HepG2 (cell line): ENCODE results near the gene MYO5B. TPM values are rescaled to one million over a fixed set of nuclear protein-coding genes. Genes with fewer than 3 reads are reported as not detected.

ENCODE experiments used
- ATAC-seq: fragments of 200-7000 bp; cut with Tn5 transposase; 3 replicates; pipeline ENCODE4 v1.9.1; 2020; ENCODE audit warnings: mild to moderate bottlenecking, moderate library complexity
- BruUV-seq: library from RNA; stranded (reverse); fragments of 400-500 nt; replicated peaks from 2 replicates; lab custom pipeline; 2021; lab: Mats Ljungman, UMichigan
- CTCF ChIA-PET: fragments of 300-600 bp; formaldehyde crosslinking; extraction: SDS; loops from one replicate; lab custom pipeline; 2021; ENCODE audit warnings: low total read pairs, inconsistent platforms, low intra/inter-chr PET ratio; lab: Yijun Ruan, JAX
- POLR2A ChIA-PET: fragments of 350-600 bp; sonication (Branson Sonifier 250); formaldehyde crosslinking; loops from one replicate; lab custom pipeline; 2020; ENCODE audit warnings: antibody characterized with exemption, inconsistent platforms; lab: Yijun Ruan, JAX
- DNase-seq: peaks from one replicate; pipeline ENCODE4 v3.0.0-alpha.2; 2015; ENCODE audit warnings: low spot score
- FAIRE-seq: peaks from 3 replicates; lab custom pipeline; 2011; peaks lifted over from hg19 to GRCh38; lab: Jason Lieb, UNC
- H2AFZ ChIP-seq: one replicate; pipeline ENCODE4 v1.6.1; 2011; ENCODE audit warnings: low read length, inconsistent platforms
- H3K27ac ChIP-seq: fragments of 300-600 bp; 3 replicates; pipeline ENCODE4 v1.8.0; 2011; ENCODE audit warnings: mixed run types, mild to moderate bottlenecking, mixed read lengths, low read length, inconsistent platforms; ENCODE audit not compliant: insufficient read depth; ENCODE audit errors: extremely low read length
- H3K27me3 ChIP-seq, 2 experiments: fragments of 200-600 bp in 1 of 2; 2 replicates in 1 of 2; 3 replicates in 1 of 2; pipeline versions ENCODE4 v1.6.0 to v1.8.0; 2011; ENCODE audit warnings: low read length in 2 of 2, mild to moderate bottlenecking in 2 of 2, moderate library complexity in 2 of 2, inconsistent platforms in 1 of 2; ENCODE audit not compliant: insufficient read depth in 2 of 2, control insufficient read depth in 1 of 2
- H3K36me3 ChIP-seq, 2 experiments: fragments of 200-600 bp in 1 of 2; replicated peaks in 1 of 2; 2 replicates in 1 of 2; 3 replicates in 1 of 2; pipeline versions ENCODE4 v1.5.1 to v1.8.0; 2011; ENCODE audit warnings: low read length in 2 of 2, inconsistent platforms in 1 of 2; ENCODE audit not compliant: insufficient read depth in 2 of 2, control insufficient read depth in 1 of 2
- H3K4me1 ChIP-seq: 2 replicates; pipeline ENCODE4 v1.5.1; 2012; ENCODE audit warnings: low read length, inconsistent platforms; ENCODE audit not compliant: insufficient read depth
- H3K4me2 ChIP-seq: 2 replicates; pipeline ENCODE4 v1.6.0; 2011; ENCODE audit warnings: low read depth, low read length, inconsistent platforms
- H3K4me3 ChIP-seq, 3 experiments: fragments of 200-600 bp in 1 of 3; sonication (generic), shearing (Covaris generic) in 1 of 3; replicated peaks in 1 of 3; 2 replicates each; pipeline ENCODE4 v1.5.1; 2011 to 2016; ENCODE audit warnings: low read length in 3 of 3, inconsistent platforms in 2 of 3, low read depth in 2 of 3, mild to moderate bottlenecking in 2 of 3, control low read depth in 1 of 3, mixed read lengths in 1 of 3; ENCODE audit not compliant: insufficient read depth in 1 of 3
- H3K79me2 ChIP-seq: one replicate; pipeline ENCODE4 v1.6.1; 2011; ENCODE audit warnings: low read length, inconsistent platforms; ENCODE audit not compliant: insufficient read depth
- H3K9ac ChIP-seq: 2 replicates; pipeline ENCODE4 v1.6.0; 2011; ENCODE audit warnings: mild to moderate bottlenecking, low read depth, low read length, inconsistent platforms; ENCODE audit not compliant: insufficient read depth
- H3K9me3 ChIP-seq: 2 replicates; pipeline ENCODE4 v1.5.1; 2012; ENCODE audit warnings: mild to moderate bottlenecking, low read length
- H4K20me1 ChIP-seq: 2 replicates; pipeline ENCODE4 v1.6.0; 2011; ENCODE audit warnings: inconsistent platforms, mild to moderate bottlenecking, low read length, moderate library complexity; ENCODE audit not compliant: insufficient read depth
- REPIN1 ChIP-seq: sonication (generic); formaldehyde crosslinking; IDR thresholded peaks from 2 replicates; pipeline ENCODE4 v1.8.0; 2022; ENCODE audit warnings: missing genetic modification reagents, low read depth, mild to moderate bottlenecking, borderline replicate concordance
- TARDBP ChIP-seq: sonication (generic); formaldehyde crosslinking; IDR thresholded peaks from 2 replicates; pipeline ENCODE4 v1.8.0; 2022; ENCODE audit warnings: mild to moderate bottlenecking, missing genetic modification reagents
- YEATS2 ChIP-seq: sonication (generic); formaldehyde crosslinking; IDR thresholded peaks from 2 replicates; pipeline ENCODE4 v1.4.0; 2020; ENCODE audit warnings: missing genetic modification reagents, borderline replicate concordance
- ZNF549 ChIP-seq: sonication (generic); formaldehyde crosslinking; IDR thresholded peaks from 2 replicates; pipeline ENCODE4 v1.5.0; 2020; ENCODE audit warnings: missing genetic modification reagents
- WGBS: methylation state at CpG from one replicate; pipeline ENCODE4 v1.1.6; 2017; ENCODE audit warnings: low lambda C conversion rate; 5-methylcytosine and 5-hydroxymethylcytosine counted together
- in situ Hi-C: cut with HindIII; loops from 2 replicates; pipeline ENCODE4 v1.10.0; 2017; ENCODE audit warnings: low pct_unique_long_range_greater_than_20kb; ENCODE audit not compliant: extremely low pct_ligation_motif_present
- intact Hi-C: fragments of 100-400 bp; cut with micrococcal nuclease; formaldehyde crosslinking; loops from one replicate; pipeline ENCODE4 v1.10.0; 2022; ENCODE audit not compliant: unreplicated experiment
- polyA plus RNA-seq, 8 experiments: library from polyadenylated mRNA; depleted of rRNA in 3 of 8; stranded (reverse) in 7 of 8; unstranded in 1 of 8; fragments of >200 nt; fragmentation: Illumina TruSeq in 4 of 8; extraction: Trizol in 4 of 8; gene quantifications; 2 replicates each; pipeline versions ENCODE4 v1.2.1 to v1.2.3, GENCODE V29; 2011 to 2016; ENCODE audit warnings: low read depth in 4 of 8, missing spikeins in 1 of 8, mixed read lengths in 1 of 8; ENCODE audit not compliant: insufficient read depth in 1 of 8
- total RNA-seq, 5 experiments: library from RNA; depleted of rRNA; stranded (reverse); fragments of >200 nt; fragmentation: Illumina TruSeq; extraction: Trizol; gene quantifications; 2 replicates each; pipeline ENCODE4 v1.2.3, GENCODE V29; 2016; ENCODE audit warnings: low read depth in 1 of 5
- TF ChIP-seq, protein P1 (sequence below): sonication (generic); formaldehyde crosslinking; IDR thresholded peaks from 2 replicates; pipeline ENCODE4 v1.4.0; 2020; ENCODE audit warnings: mild to moderate bottlenecking, missing genetic modification reagents
- TF ChIP-seq, protein P2 (sequence below): sonication (generic); formaldehyde crosslinking; IDR thresholded peaks from 2 replicates; pipeline ENCODE4 v1.4.0; 2020; ENCODE audit warnings: missing genetic modification reagents
- TF ChIP-seq, protein P3 (sequence below): sonication (generic); formaldehyde crosslinking; IDR thresholded peaks from 2 replicates; pipeline ENCODE4 v1.5.0; 2020; ENCODE audit warnings: mild to moderate bottlenecking, missing genetic modification reagents
- TF ChIP-seq, protein P4 (sequence below): sonication (generic); formaldehyde crosslinking; IDR thresholded peaks from 2 replicates; pipeline ENCODE4 v1.4.0; 2020; ENCODE audit warnings: missing genetic modification reagents

Gene MYO5B
- total and polyA plus RNA-seq, 2 of the 13 experiments (the other 11 are each of a cell fraction or from before 2014, with no cell fraction given): 13.1 to 24.0 TPM

DNA sequence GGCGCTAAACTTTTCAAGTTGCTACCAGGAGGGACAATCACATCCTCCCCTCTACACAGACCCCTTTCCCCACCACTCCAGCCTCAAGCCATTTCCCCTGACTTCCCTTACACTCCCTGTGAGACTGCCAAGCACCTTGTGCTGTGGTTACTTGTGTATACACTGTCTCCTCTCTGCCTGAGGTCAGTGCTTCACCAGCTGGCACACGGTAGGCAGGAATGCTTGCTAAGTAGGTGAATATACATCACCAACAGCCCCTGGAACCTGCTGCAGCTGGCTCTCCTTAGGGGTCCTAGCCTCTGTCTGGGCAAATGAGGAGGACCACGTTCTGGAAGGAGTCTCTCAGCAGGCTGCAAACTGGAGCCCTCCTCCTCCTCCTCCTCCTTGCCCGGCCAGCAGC is 343.3 kb downstream of the MYO5B start:
- Histone ChIP-seq H3K27me3 (no peaks in the 10 kb centered on the region), H2AFZ (no peak overlapping the region), H3K4me1 (0 out of 2 replicates have a peak, but pooled peaks cover 8% of the 10 kb centered on the region)
- BruUV-seq: no TSS peak
- ATAC-seq (no peak), DNase-seq (no peak), FAIRE-seq (no peak)
- 86% methylated on average over 4 of the region's 4 CpGs for WGBS
- in situ Hi-C loops: no loop called here
- TF ChIP-seq REPIN1: no peak
- TF ChIP-seq, protein P1, sequence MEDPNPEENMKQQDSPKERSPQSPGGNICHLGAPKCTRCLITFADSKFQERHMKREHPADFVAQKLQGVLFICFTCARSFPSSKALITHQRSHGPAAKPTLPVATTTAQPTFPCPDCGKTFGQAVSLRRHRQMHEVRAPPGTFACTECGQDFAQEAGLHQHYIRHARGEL (CRISPR knock-in tag): no peak
- no peak for TF ChIP-seq ZNF549
- TF ChIP-seq, all 625 proteins: peak for 0
- H3K4me2 ChIP-seq: no peak overlapping the region
- no peak overlapping the region for H3K4me3 ChIP-seq
- no peak overlapping the region for H3K9ac ChIP-seq
- no peaks in the 10 kb centered on the region for H3K9me3 ChIP-seq
- CTCF ChIA-PET: no interaction called here
- H3K79me2 ChIP-seq: no peaks in the 10 kb centered on the region
- POLR2A ChIA-PET: no interaction called here
- H3K27ac ChIP-seq: no peak overlapping the region
- intact Hi-C loops: no loop called here
- peaks cover 7 to 27% of the 10 kb centered on the region in 2 experiments; a peak in 4 of 5 replicates for H3K36me3 ChIP-seq
- no peaks in the 10 kb centered on the region for H4K20me1 ChIP-seq

DNA sequence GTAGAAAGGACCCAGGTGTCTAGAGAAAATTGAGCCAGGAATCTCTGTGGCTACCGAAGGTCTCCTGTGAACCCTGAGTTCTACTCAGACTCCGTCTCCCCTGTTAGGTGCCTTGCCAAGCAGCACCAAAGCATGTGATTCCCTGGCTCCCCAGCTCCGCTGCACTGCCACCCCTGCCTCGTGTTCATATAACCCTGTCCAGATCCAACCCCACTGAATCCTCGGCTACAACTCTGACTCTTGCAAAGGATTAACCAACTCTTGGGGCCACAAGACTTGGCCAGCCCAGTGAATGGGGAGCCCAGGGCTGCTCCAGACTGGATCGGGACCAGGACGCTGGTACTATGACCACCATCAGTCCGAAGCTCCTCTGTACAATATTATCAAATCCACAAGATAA is 344.3 kb downstream of the MYO5B start:
- H3K27me3 ChIP-seq: no peaks in the 10 kb centered on the region
- H2AFZ ChIP-seq: no peak overlapping the region
- H3K9ac ChIP-seq: no peak overlapping the region
- intact Hi-C loops (no loop called here), in situ Hi-C loops (no loop called here)
- H3K79me2 ChIP-seq: no peaks in the 10 kb centered on the region
- WGBS: 98% methylated on average over 8 of the region's 8 CpGs
- H3K36me3 ChIP-seq: peaks cover 7 to 33% of the 10 kb centered on the region in 2 experiments; a peak in 4 of 5 replicates
- H4K20me1 ChIP-seq: no peaks in the 10 kb centered on the region
- 0 out of 2 replicates have a peak, but pooled peaks cover 8% of the 10 kb centered on the region for H3K4me1 ChIP-seq
- DNase-seq (no peak), ATAC-seq (no peak), FAIRE-seq (no peak)
- CTCF ChIA-PET: no interaction called here
- H3K4me3 ChIP-seq: no peak overlapping the region
- H3K27ac ChIP-seq: no peak overlapping the region
- POLR2A ChIA-PET: no interaction called here
- no TSS peak for BruUV-seq
- H3K4me2 ChIP-seq: no peak overlapping the region
- H3K9me3 ChIP-seq: no peaks in the 10 kb centered on the region
- TF ChIP-seq, protein P2, sequence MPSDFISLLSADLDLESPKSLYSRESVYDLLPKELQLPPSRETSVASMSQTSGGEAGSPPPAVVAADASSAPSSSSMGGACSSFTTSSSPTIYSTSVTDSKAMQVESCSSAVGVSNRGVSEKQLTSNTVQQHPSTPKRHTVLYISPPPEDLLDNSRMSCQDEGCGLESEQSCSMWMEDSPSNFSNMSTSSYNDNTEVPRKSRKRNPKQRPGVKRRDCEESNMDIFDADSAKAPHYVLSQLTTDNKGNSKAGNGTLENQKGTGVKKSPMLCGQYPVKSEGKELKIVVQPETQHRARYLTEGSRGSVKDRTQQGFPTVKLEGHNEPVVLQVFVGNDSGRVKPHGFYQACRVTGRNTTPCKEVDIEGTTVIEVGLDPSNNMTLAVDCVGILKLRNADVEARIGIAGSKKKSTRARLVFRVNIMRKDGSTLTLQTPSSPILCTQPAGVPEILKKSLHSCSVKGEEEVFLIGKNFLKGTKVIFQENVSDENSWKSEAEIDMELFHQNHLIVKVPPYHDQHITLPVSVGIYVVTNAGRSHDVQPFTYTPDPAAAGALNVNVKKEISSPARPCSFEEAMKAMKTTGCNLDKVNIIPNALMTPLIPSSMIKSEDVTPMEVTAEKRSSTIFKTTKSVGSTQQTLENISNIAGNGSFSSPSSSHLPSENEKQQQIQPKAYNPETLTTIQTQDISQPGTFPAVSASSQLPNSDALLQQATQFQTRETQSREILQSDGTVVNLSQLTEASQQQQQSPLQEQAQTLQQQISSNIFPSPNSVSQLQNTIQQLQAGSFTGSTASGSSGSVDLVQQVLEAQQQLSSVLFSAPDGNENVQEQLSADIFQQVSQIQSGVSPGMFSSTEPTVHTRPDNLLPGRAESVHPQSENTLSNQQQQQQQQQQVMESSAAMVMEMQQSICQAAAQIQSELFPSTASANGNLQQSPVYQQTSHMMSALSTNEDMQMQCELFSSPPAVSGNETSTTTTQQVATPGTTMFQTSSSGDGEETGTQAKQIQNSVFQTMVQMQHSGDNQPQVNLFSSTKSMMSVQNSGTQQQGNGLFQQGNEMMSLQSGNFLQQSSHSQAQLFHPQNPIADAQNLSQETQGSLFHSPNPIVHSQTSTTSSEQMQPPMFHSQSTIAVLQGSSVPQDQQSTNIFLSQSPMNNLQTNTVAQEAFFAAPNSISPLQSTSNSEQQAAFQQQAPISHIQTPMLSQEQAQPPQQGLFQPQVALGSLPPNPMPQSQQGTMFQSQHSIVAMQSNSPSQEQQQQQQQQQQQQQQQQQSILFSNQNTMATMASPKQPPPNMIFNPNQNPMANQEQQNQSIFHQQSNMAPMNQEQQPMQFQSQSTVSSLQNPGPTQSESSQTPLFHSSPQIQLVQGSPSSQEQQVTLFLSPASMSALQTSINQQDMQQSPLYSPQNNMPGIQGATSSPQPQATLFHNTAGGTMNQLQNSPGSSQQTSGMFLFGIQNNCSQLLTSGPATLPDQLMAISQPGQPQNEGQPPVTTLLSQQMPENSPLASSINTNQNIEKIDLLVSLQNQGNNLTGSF: no peak
- TF ChIP-seq, protein P3, sequence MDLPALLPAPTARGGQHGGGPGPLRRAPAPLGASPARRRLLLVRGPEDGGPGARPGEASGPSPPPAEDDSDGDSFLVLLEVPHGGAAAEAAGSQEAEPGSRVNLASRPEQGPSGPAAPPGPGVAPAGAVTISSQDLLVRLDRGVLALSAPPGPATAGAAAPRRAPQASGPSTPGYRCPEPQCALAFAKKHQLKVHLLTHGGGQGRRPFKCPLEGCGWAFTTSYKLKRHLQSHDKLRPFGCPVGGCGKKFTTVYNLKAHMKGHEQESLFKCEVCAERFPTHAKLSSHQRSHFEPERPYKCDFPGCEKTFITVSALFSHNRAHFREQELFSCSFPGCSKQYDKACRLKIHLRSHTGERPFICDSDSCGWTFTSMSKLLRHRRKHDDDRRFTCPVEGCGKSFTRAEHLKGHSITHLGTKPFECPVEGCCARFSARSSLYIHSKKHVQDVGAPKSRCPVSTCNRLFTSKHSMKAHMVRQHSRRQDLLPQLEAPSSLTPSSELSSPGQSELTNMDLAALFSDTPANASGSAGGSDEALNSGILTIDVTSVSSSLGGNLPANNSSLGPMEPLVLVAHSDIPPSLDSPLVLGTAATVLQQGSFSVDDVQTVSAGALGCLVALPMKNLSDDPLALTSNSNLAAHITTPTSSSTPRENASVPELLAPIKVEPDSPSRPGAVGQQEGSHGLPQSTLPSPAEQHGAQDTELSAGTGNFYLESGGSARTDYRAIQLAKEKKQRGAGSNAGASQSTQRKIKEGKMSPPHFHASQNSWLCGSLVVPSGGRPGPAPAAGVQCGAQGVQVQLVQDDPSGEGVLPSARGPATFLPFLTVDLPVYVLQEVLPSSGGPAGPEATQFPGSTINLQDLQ (CRISPR knock-in tag): no peak
- TF ChIP-seq, protein P4, sequence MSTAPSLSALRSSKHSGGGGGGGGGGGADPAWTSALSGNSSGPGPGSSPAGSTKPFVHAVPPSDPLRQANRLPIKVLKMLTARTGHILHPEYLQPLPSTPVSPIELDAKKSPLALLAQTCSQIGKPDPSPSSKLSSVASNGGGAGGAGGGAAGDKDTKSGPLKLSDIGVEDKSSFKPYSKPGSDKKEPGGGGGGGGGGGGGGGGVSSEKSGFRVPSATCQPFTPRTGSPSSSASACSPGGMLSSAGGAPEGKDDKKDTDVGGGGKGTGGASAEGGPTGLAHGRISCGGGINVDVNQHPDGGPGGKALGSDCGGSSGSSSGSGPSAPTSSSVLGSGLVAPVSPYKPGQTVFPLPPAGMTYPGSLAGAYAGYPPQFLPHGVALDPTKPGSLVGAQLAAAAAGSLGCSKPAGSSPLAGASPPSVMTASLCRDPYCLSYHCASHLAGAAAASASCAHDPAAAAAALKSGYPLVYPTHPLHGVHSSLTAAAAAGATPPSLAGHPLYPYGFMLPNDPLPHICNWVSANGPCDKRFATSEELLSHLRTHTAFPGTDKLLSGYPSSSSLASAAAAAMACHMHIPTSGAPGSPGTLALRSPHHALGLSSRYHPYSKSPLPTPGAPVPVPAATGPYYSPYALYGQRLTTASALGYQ (CRISPR knock-in tag): no peak
- TF ChIP-seq TARDBP (no peak), YEATS2 (no peak)
